Measurements from ENCODE around the gene ATP5PO. TPM values are rescaled to one million over a fixed set of nuclear protein-coding genes. Genes with fewer than 3 reads are reported as not detected.
A peak's percentile ranks its signal among the peaks of the same experiment; 100 is the strongest.
"Not testable (repeated sequence)": the region's sequence is repeated elsewhere in the genome, so short reads cannot be mapped to it uniquely, and the experiment has no call there.

The ATP5PO gene
- total RNA-seq, 3 donors from 2014 or later = 135 to 179 (median 176) TPM

- DNase-seq = no peak
- Mint-ChIP-seq H3K9me3 (no peaks in the 10 kb centered on the region), H3K4me3 (no peak overlapping the region), H3K4me1 (ENCODE audit: low read depth) (no peaks in the 10 kb centered on the region), H3K36me3 (ENCODE audit: insufficient read depth) (no peaks in the 10 kb centered on the region), H3K27me3 (ENCODE audit: low read depth) (peaks cover 11% of the 10 kb centered on the region)
- no peak for ATAC-seq
Measured at GRCh38 chr21:33880626-33881025, 35.0 kb downstream of the ATP5PO start.

GRCh38 chr21:33878824-33879223, 36.8 kb downstream of the ATP5PO start:
- no peaks in the 10 kb centered on the region for H3K4me1 Mint-ChIP-seq (ENCODE audit: low read depth)
- no peaks in the 10 kb centered on the region for H3K36me3 Mint-ChIP-seq (ENCODE audit: insufficient read depth)
- no peak overlapping the region for H3K4me3 Mint-ChIP-seq
- DNase-seq (no peak), ATAC-seq (no peak)
- peaks cover 4% of the 10 kb centered on the region for H3K27me3 Mint-ChIP-seq (ENCODE audit: low read depth)
- no peaks in the 10 kb centered on the region for H3K9me3 Mint-ChIP-seq

- Mint-ChIP-seq H3K9me3 (no peaks in the 10 kb centered on the region), H3K36me3 (ENCODE audit: insufficient read depth) (no peaks in the 10 kb centered on the region), H3K4me1 (ENCODE audit: low read depth) (no peaks in the 10 kb centered on the region), H3K4me3 (no peak overlapping the region), H3K27me3 (ENCODE audit: low read depth) (peaks cover 4% of the 10 kb centered on the region)
- no peak for DNase-seq
- ATAC-seq = no peak
Measured at GRCh38 chr21:33875026-33875695, 40.4 kb downstream of the ATP5PO start.

- H3K4me3 Mint-ChIP-seq = no peak overlapping the region
- no peaks in the 10 kb centered on the region for H3K4me1 Mint-ChIP-seq (ENCODE audit: low read depth)
- no peaks in the 10 kb centered on the region for H3K9me3 Mint-ChIP-seq
- H3K36me3 Mint-ChIP-seq (ENCODE audit: insufficient read depth) = no peaks in the 10 kb centered on the region
- DNase-seq = no peak
- no peak for ATAC-seq
- peaks cover 4% of the 10 kb centered on the region for H3K27me3 Mint-ChIP-seq (ENCODE audit: low read depth)
Measured at GRCh38 chr21:33874161-33874560, 41.4 kb downstream of the ATP5PO start.

GRCh38 chr21:33872881-33873515, 42.6 kb downstream of the ATP5PO start:
- H3K9me3 Mint-ChIP-seq = no peaks in the 10 kb centered on the region
- DNase-seq (no peak), ATAC-seq (no peak)
- H3K27me3 Mint-ChIP-seq (ENCODE audit: low read depth) = peaks cover 4% of the 10 kb centered on the region
- H3K36me3 Mint-ChIP-seq (ENCODE audit: insufficient read depth) = no peaks in the 10 kb centered on the region
- no peak overlapping the region for H3K4me3 Mint-ChIP-seq
- no peaks in the 10 kb centered on the region for H3K4me1 Mint-ChIP-seq (ENCODE audit: low read depth)

GRCh38 chr21:33871171-33871570, 44.4 kb downstream of the ATP5PO start:
- H3K4me3 Mint-ChIP-seq = no peak overlapping the region
- H3K9me3 Mint-ChIP-seq = no peaks in the 10 kb centered on the region
- peaks cover 2% of the 10 kb centered on the region for H3K4me1 Mint-ChIP-seq (ENCODE audit: low read depth)
- DNase-seq (no peak), ATAC-seq (no peak)
- no peaks in the 10 kb centered on the region for H3K36me3 Mint-ChIP-seq (ENCODE audit: insufficient read depth)
- H3K27me3 Mint-ChIP-seq (ENCODE audit: low read depth) = peaks cover 7% of the 10 kb centered on the region

GRCh38 chr21:33870768-33871167, 44.8 kb downstream of the ATP5PO start:
- Mint-ChIP-seq H3K36me3 (ENCODE audit: insufficient read depth) (no peaks in the 10 kb centered on the region), H3K4me3 (no peak overlapping the region), H3K4me1 (ENCODE audit: low read depth) (peaks cover 2% of the 10 kb centered on the region), H3K27me3 (ENCODE audit: low read depth) (peaks cover 8% of the 10 kb centered on the region), H3K9me3 (no peaks in the 10 kb centered on the region)
- no peak for ATAC-seq
- no peak for DNase-seq

- Mint-ChIP-seq H3K4me1 (ENCODE audit: low read depth) (peaks cover 2% of the 10 kb centered on the region), H3K27me3 (ENCODE audit: low read depth) (peaks cover 8% of the 10 kb centered on the region), H3K9me3 (no peaks in the 10 kb centered on the region), H3K36me3 (ENCODE audit: insufficient read depth) (no peaks in the 10 kb centered on the region), H3K4me3 (no peak overlapping the region)
- no peak for ATAC-seq
- no peak for DNase-seq
Measured at GRCh38 chr21:33869873-33870272, 45.7 kb downstream of the ATP5PO start.

GRCh38 chr21:33867868-33868267, 47.7 kb downstream of the ATP5PO start:
- H3K4me1 Mint-ChIP-seq (ENCODE audit: low read depth); ATAC-seq; DNase-seq; H3K36me3 Mint-ChIP-seq (ENCODE audit: insufficient read depth); H3K9me3 Mint-ChIP-seq: not testable (repeated sequence)
- Mint-ChIP-seq H3K4me3 (peak overlapping the region; percentile 16), H3K27me3 (ENCODE audit: low read depth) (peaks cover 10% of the 10 kb centered on the region)

- H3K4me3 Mint-ChIP-seq = no peak overlapping the region
- peaks cover 10% of the 10 kb centered on the region for H3K27me3 Mint-ChIP-seq (ENCODE audit: low read depth)
- H3K36me3 Mint-ChIP-seq (ENCODE audit: insufficient read depth) = no peaks in the 10 kb centered on the region
- ATAC-seq = no peak
- DNase-seq = no peak
- H3K4me1 Mint-ChIP-seq (ENCODE audit: low read depth) = peaks cover 2% of the 10 kb centered on the region
- no peaks in the 10 kb centered on the region for H3K9me3 Mint-ChIP-seq
Measured at GRCh38 chr21:33866826-33867225, 48.8 kb downstream of the ATP5PO start.

- no peaks in the 10 kb centered on the region for H3K36me3 Mint-ChIP-seq (ENCODE audit: insufficient read depth)
- no peak overlapping the region for H3K4me3 Mint-ChIP-seq
- peaks cover 2% of the 10 kb centered on the region for H3K4me1 Mint-ChIP-seq (ENCODE audit: low read depth)
- no peaks in the 10 kb centered on the region for H3K9me3 Mint-ChIP-seq
- ATAC-seq (no peak), DNase-seq (no peak)
- peaks cover 10% of the 10 kb centered on the region for H3K27me3 Mint-ChIP-seq (ENCODE audit: low read depth)
Measured at GRCh38 chr21:33865996-33866575, 49.5 kb downstream of the ATP5PO start.

GRCh38 chr21:33865176-33865575, 50.4 kb downstream of the ATP5PO start:
- no peak overlapping the region for H3K4me3 Mint-ChIP-seq
- H3K27me3 Mint-ChIP-seq (ENCODE audit: low read depth) = peaks cover 10% of the 10 kb centered on the region
- H3K4me1 Mint-ChIP-seq (ENCODE audit: low read depth) = peaks cover 2% of the 10 kb centered on the region
- DNase-seq (no peak), ATAC-seq (no peak)
- H3K9me3 Mint-ChIP-seq = no peaks in the 10 kb centered on the region
- no peaks in the 10 kb centered on the region for H3K36me3 Mint-ChIP-seq (ENCODE audit: insufficient read depth)

GRCh38 chr21:33864150-33864549, 51.5 kb downstream of the ATP5PO start:
- H3K36me3 Mint-ChIP-seq (ENCODE audit: insufficient read depth) = no peaks in the 10 kb centered on the region
- DNase-seq (no peak), ATAC-seq (no peak)
- peaks cover 10% of the 10 kb centered on the region for H3K27me3 Mint-ChIP-seq (ENCODE audit: low read depth)
- no peak overlapping the region for H3K4me3 Mint-ChIP-seq
- no peaks in the 10 kb centered on the region for H3K9me3 Mint-ChIP-seq
- peaks cover 2% of the 10 kb centered on the region for H3K4me1 Mint-ChIP-seq (ENCODE audit: low read depth)

- peaks cover 10% of the 10 kb centered on the region for H3K27me3 Mint-ChIP-seq (ENCODE audit: low read depth)
- not testable (repeated sequence) for H3K36me3 Mint-ChIP-seq (ENCODE audit: insufficient read depth); DNase-seq; H3K4me3 Mint-ChIP-seq; H3K9me3 Mint-ChIP-seq; ATAC-seq; H3K4me1 Mint-ChIP-seq (ENCODE audit: low read depth)
Measured at GRCh38 chr21:33863191-33863590, 52.4 kb downstream of the ATP5PO start.

GRCh38 chr21:33861125-33861524, 54.5 kb downstream of the ATP5PO start:
- Mint-ChIP-seq H3K4me1 (ENCODE audit: low read depth) (no peaks in the 10 kb centered on the region), H3K4me3 (no peak overlapping the region), H3K36me3 (ENCODE audit: insufficient read depth) (no peaks in the 10 kb centered on the region), H3K9me3 (no peaks in the 10 kb centered on the region), H3K27me3 (ENCODE audit: low read depth) (peaks cover 4% of the 10 kb centered on the region)
- ATAC-seq (no peak), DNase-seq (no peak)
